Measurements from ENCODE around the gene PLCB3. TPM values are rescaled to one million over a fixed set of nuclear protein-coding genes. Genes with fewer than 3 reads are reported as not detected.

Gene PLCB3
- total and polyA plus RNA-seq, 10 of the 15 experiments (the other 5 are each of a cell fraction or from before 2014, with no cell fraction given), result 0.03 to 10.3 (median 3.3) TPM

DNA sequence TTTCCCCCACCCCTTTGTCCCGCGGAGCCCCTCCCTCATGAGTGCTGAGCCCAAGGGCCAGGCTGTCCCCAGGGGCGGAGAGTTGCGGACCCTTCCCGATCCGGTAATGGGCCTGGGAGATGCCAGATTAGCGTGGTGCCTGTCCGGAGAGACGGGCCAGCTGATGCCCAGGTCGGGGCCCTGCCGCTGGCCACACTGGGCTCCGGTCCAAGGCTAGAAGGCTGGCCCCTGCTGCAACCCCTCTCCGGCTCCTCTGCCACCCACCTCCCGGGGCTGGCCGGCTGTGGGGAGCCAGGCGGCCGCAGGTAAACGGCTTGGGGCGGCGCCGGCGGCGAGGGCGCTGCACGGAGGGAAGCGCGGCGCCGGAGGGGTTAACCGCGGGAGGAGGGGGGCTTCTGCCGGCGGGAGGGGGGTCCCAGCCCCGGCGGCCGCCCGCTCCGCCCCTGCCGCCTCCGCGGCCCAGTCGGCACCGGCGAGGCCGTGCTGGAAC lies 40.0 kb downstream of the PLCB3 start, which contains the start of gene KCNK4:
Gene KCNK4, plus strand, starts transcription at position 41 of the 490 bp plus-strand sequence. CDS start 1,717 bp downstream, outside the sequence.
- Histone ChIP-seq H3K36me3 (ENCODE audit: control insufficient read depth in 2 of 2, insufficient read depth in 2 of 2, low read length in 1 of 2) (peaks cover 0 to 2% of the 10 kb centered on the region in 2 experiments; a peak in 2 of 4 replicates), H3K4me3 (no peak within 1 kb of the TSS), H3K79me2 (ENCODE audit: control insufficient read depth, insufficient read depth, low read length) (no peaks in the 10 kb centered on the region), H3K27ac (ENCODE audit: control insufficient read depth, insufficient read depth) (no peak within 1 kb of the TSS), H4K20me1 (ENCODE audit: control insufficient read depth, insufficient read depth) (no peaks in the 10 kb centered on the region; the same call in 1 of the 2 replicates), H3K4me2 (ENCODE audit: control insufficient read depth, insufficient read depth) (peak within 1 kb of the TSS; percentile 48; the same call in 1 of the 2 replicates), H2AFZ (ENCODE audit: control insufficient read depth, low read depth, low read length) (no peak within 1 kb of the TSS), H3K9ac (ENCODE audit: control insufficient read depth, insufficient read depth, low read length) (no peak within 1 kb of the TSS), H3K9me3 (replicated peaks; ENCODE audit: control insufficient read depth, insufficient read depth, low read length) (no peaks in the 10 kb centered on the region), H3K4me1 (ENCODE audit: control insufficient read depth, insufficient read depth, low read length) (peaks cover 2% of the 10 kb centered on the region), H3K27me3 (replicated peaks in 1 of 2; ENCODE audit: control insufficient read depth in 2 of 2, insufficient read depth in 2 of 2, low read length in 1 of 2) (peaks cover 3 to 13% of the 10 kb centered on the region in 2 experiments)
- in situ Hi-C loops (cut with MboI) (no loop called here), intact Hi-C loops (cut with micrococcal nuclease; ENCODE audit: unreplicated experiment) (no loop called here)
- ATAC-seq (no peak), DNase-seq (ENCODE audit: low read depth, low spot score) (no peak), FAIRE-seq (no peak)
- WGBS (ENCODE audit: insufficient coverage, insufficient replicate concordance, low lambda C conversion rate, missing lambda C conversion rate), result 20% methylated on average over 18 of the region's 45 CpGs
- CTCF ChIA-PET, result no interaction called here
- SMC1A ChIA-PET (ENCODE audit: uncharacterized antibody, unreplicated experiment), result no interaction called here
- POLR2A ChIA-PET, result no interaction called here
- RAD21 ChIA-PET (ENCODE audit: unreplicated experiment), result no interaction called here
- BruUV-seq (replicated peaks), result no TSS peak
- no peak for TF ChIP-seq MTA3 (IDR thresholded peaks at IDR 0.05; ENCODE audit: borderline replicate concordance, low read length)
- TF ChIP-seq IRF4 (IDR thresholded peaks at IDR 0.05; ENCODE audit: low read depth, low read length), result no peak
- no peak for TF ChIP-seq SUPT20H (IDR thresholded peaks at IDR 0.05; ENCODE audit: borderline replicate concordance, control insufficient read depth, low read depth, low read length)
- TF ChIP-seq, protein P1, sequence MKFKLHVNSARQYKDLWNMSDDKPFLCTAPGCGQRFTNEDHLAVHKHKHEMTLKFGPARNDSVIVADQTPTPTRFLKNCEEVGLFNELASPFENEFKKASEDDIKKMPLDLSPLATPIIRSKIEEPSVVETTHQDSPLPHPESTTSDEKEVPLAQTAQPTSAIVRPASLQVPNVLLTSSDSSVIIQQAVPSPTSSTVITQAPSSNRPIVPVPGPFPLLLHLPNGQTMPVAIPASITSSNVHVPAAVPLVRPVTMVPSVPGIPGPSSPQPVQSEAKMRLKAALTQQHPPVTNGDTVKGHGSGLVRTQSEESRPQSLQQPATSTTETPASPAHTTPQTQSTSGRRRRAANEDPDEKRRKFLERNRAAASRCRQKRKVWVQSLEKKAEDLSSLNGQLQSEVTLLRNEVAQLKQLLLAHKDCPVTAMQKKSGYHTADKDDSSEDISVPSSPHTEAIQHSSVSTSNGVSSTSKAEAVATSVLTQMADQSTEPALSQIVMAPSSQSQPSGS (IDR thresholded peaks at IDR 0.05; ENCODE audit: low read length), result no peak
- TF ChIP-seq CBFB (IDR thresholded peaks at IDR 0.05; ENCODE audit: low read depth), result no peak
- TF ChIP-seq RUNX3 (IDR thresholded peaks at IDR 0.05; ENCODE audit: low read length), result no peak
- no peak for TF ChIP-seq E2F8 (IDR thresholded peaks at IDR 0.05; ENCODE audit: low read depth, partially characterized antibody)
- TF ChIP-seq FOXK2 (IDR thresholded peaks at IDR 0.05), result no peak
- no peak for TF ChIP-seq E4F1 (IDR thresholded peaks at IDR 0.05; ENCODE audit: borderline replicate concordance, partially characterized antibody)
- no peak for TF ChIP-seq NFYA (IDR thresholded peaks at IDR 0.05; ENCODE audit: borderline replicate concordance, low read depth, low read length)
- TF ChIP-seq PRDM15 (CRISPR knock-in tag; IDR thresholded peaks at IDR 0.05), result no peak
- TF ChIP-seq TARDBP (IDR thresholded peaks at IDR 0.05; ENCODE audit: borderline replicate concordance), result no peak
- TF ChIP-seq CHD2 (IDR thresholded peaks at IDR 0.05; ENCODE audit: borderline replicate concordance, low read depth, low read length), result no peak
- no peak for TF ChIP-seq CEBPB (IDR thresholded peaks at IDR 0.05; ENCODE audit: borderline replicate concordance in 1 of 2, low read depth in 2 of 2, low read length in 2 of 2)
- TF ChIP-seq WRNIP1 (IDR thresholded peaks at IDR 0.05; ENCODE audit: borderline replicate concordance, low read depth, low read length), result no peak
